Activated CD4-positive, CD25-positive, alpha-beta regulatory T cell treated with anti-CD3 and anti-CD28 coated beads, Interleukin-2, amount 50 U/mL, for 72 hours (primary cell): ENCODE results near the gene AFAP1.

Experiments
- DNase-seq: peaks from one replicate; pipeline ENCODE4 v3.0.0; 2021

AFAP1 gene

GRCh38 chr4:7747566-7747965, 192.1 kb downstream of the AFAP1 start:
- no peak for DNase-seq

GRCh38 chr4:7747062-7747385, 192.6 kb downstream of the AFAP1 start:
- no peak for DNase-seq

GRCh38 chr4:7746351-7747061, 193.2 kb downstream of the AFAP1 start:
- DNase-seq = no peak

GRCh38 chr4:7745301-7745885, 194.3 kb downstream of the AFAP1 start:
- no peak for DNase-seq

- no peak for DNase-seq
Measured at GRCh38 chr4:7744142-7744804, 195.4 kb downstream of the AFAP1 start.

GRCh38 chr4:7742807-7743280, 196.8 kb downstream of the AFAP1 start:
- DNase-seq = no peak

- DNase-seq = no peak
Measured at GRCh38 chr4:7741946-7742806, 197.5 kb downstream of the AFAP1 start.

- no peak for DNase-seq
Measured at GRCh38 chr4:7740866-7741525, 198.7 kb downstream of the AFAP1 start.

GRCh38 chr4:7739918-7740865, 199.5 kb downstream of the AFAP1 start:
- no peak for DNase-seq

GRCh38 chr4:7739077-7739917, 200.4 kb downstream of the AFAP1 start:
- DNase-seq = no peak

GRCh38 chr4:7738458-7739076, 201.1 kb downstream of the AFAP1 start:
- no peak for DNase-seq

GRCh38 chr4:7737752-7738457, 201.8 kb downstream of the AFAP1 start:
- no peak for DNase-seq

- no peak for DNase-seq
Measured at GRCh38 chr4:7737268-7737645, 202.4 kb downstream of the AFAP1 start.

- DNase-seq = no peak
Measured at GRCh38 chr4:7736436-7737267, 203.0 kb downstream of the AFAP1 start.

GRCh38 chr4:7735961-7736360, 203.7 kb downstream of the AFAP1 start:
- DNase-seq = no peak

GRCh38 chr4:7735395-7735794, 204.3 kb downstream of the AFAP1 start:
- no peak for DNase-seq

GRCh38 chr4:7734651-7735260, 204.9 kb downstream of the AFAP1 start:
- no peak for DNase-seq
